Adrenal gland (tissue), 5 donors: ENCODE results near the gene PIK3R3.

Experiments
- CTCF ChIP-seq, 6 experiments: fragments of 450-650 bp in 4 of 6; fragments of 200-600 bp in 2 of 6; sonication (generic) in 1 of 6; IDR thresholded peaks; 1 replicate in 5 of 6; 2 replicates in 1 of 6; pipeline versions ENCODE4 v1.5.1 to v1.8.0; 2016 to 2021; ENCODE audit warnings: antibody characterized with exemption in 6 of 6, mild to moderate bottlenecking in 2 of 6, moderate library complexity in 1 of 6
- POLR2A ChIP-seq, 2 donors: fragments of 450-650 bp; IDR thresholded peaks; one replicate each; pipeline ENCODE4 v1.6.1; 2017; ENCODE audit warnings: antibody characterized with exemption in 2 of 2, mild to moderate bottlenecking in 2 of 2, moderate library complexity in 1 of 2
- donor health status: DM: no; HTN: no; CAD: no.

GRCh38 chr1:46084553-46085451 lies 47.6 kb downstream of the PIK3R3 start:
- TF ChIP-seq CTCF (IDR thresholded peaks at IDR 0.05) (no peak), POLR2A (IDR thresholded peaks at IDR 0.05) (no peak)
